CD8-positive, alpha-beta memory T cell (primary cell): ENCODE results near the gene TMEM119. TPM values are rescaled to one million over a fixed set of nuclear protein-coding genes. Genes with fewer than 3 reads are reported as not detected.

Experiments used
- polyA plus RNA-seq: library from polyadenylated mRNA; unstranded; fragments of 300-500 nt; fragmentation: Illumina TruSeq; gene quantifications from one replicate; pipeline ENCODE4 v1.2.3, GENCODE V29; 2021
- total RNA-seq, 2 experiments: library from RNA; stranded (reverse); gene quantifications; one replicate each; pipeline ENCODE4 v1.2.3, GENCODE V29; 2021

Gene TMEM119
- total and polyA plus RNA-seq, 3 experiments from 2014 or later: 0.66 TPM; not detected in 2

Other genes starting within 250 kb of the TMEM119 start
- gene FICD, start 82.8 kb downstream of the TMEM119 start, total RNA-seq: 1 to 10 TPM; 5.8 to 5.9 TPM
- 5.2 TPM for gene FICD, start 82.8 kb downstream of the TMEM119 start, polyA plus RNA-seq
- 10 to 100 TPM; 82.4 to 82.7 TPM for gene SART3, start 36.9 kb downstream of the TMEM119 start, total RNA-seq
- 40.1 TPM for gene SART3, start 36.9 kb downstream of the TMEM119 start, polyA plus RNA-seq
- gene ISCU, start 35.5 kb downstream of the TMEM119 start, total RNA-seq: 100 to 1,000 TPM; 113 to 116 TPM
- 302 TPM for gene ISCU, start 35.5 kb downstream of the TMEM119 start, polyA plus RNA-seq
- 10 to 100 TPM; 37.0 to 37.7 TPM for gene SELPLG, start 35.8 kb upstream of the TMEM119 start, total RNA-seq
- gene SELPLG, start 35.8 kb upstream of the TMEM119 start, polyA plus RNA-seq: 760 TPM
- 10 to 100 TPM; 45.8 to 49.1 TPM for gene CORO1C, start 133.4 kb upstream of the TMEM119 start, total RNA-seq
- 10.5 TPM for gene CORO1C, start 133.4 kb upstream of the TMEM119 start, polyA plus RNA-seq